ENCODE data around the gene TGFB1I1. TPM values are rescaled to one million over a fixed set of nuclear protein-coding genes. Genes with fewer than 3 reads are reported as not detected.

TGFB1I1 gene
- total and polyA plus RNA-seq, 2 of the 13 experiments (the other 11 are each of a cell fraction or from before 2014, with no cell fraction given) = 0.80 to 2.9 TPM

DNA sequence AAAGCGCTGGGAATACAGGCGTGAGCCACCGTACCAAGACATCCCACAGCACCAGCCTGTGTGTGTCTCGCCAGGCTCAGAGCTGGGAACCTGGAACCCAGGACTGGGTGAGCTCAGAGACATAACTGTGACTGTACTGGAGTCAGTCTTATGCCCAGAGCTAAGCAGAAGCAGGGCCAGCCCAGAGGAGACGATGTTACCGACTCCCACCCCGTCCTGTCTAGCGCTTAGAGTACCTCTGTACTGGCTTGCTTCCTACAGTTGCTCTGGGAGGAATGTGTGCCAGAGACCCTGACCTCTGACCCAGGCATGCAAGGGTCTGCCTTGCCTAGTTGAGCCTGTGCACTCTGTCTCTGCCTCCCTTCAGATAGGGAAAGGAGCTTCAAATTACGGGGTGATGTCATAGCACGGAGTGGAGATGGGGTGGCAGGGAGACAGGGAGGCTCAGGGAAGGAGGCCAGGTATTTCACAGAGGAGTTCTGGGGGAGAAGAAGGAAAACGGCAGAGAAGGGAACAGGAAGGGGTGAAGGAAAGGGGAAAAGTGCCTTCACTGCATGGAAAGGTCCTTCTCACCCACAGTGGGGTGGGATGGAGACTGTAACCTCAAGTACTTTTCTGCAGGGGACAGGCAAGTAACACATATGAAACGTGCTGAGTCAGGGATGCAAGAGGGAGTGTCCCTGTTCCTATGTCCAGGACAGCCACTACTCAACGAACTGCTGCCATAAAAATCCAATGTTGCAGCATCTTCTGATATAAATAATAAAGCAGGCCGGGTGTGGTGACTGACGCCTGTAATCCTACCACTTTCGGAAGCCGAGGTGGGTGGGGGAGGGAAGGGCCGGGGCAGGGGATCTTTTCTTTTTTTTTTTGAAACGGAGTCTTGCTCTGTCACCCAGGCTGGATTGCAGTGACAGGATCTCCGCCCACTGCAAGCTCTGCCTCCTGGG lies 18.4 kb upstream of the TGFB1I1 start (continued):
- TF ChIP-seq, protein P1, sequence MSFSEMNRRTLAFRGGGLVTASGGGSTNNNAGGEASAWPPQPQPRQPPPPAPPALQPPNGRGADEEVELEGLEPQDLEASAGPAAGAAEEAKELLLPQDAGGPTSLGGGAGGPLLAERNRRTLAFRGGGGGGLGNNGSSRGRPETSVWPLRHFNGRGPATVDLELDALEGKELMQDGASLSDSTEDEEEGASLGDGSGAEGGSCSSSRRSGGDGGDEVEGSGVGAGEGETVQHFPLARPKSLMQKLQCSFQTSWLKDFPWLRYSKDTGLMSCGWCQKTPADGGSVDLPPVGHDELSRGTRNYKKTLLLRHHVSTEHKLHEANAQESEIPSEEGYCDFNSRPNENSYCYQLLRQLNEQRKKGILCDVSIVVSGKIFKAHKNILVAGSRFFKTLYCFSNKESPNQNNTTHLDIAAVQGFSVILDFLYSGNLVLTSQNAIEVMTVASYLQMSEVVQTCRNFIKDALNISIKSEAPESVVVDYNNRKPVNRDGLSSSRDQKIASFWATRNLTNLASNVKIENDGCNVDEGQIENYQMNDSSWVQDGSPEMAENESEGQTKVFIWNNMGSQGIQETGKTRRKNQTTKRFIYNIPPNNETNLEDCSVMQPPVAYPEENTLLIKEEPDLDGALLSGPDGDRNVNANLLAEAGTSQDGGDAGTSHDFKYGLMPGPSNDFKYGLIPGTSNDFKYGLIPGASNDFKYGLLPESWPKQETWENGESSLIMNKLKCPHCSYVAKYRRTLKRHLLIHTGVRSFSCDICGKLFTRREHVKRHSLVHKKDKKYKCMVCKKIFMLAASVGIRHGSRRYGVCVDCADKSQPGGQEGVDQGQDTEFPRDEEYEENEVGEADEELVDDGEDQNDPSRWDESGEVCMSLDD (CRISPR knock-in tag; IDR thresholded peaks at IDR 0.05; ENCODE audit: borderline replicate concordance) = 0 out of 2 replicates have a peak, but pooled peaks have one; percentile 65
- peak; percentile 39; the same call in 1 of the 2 replicates for TF ChIP-seq HOXA3 (CRISPR knock-in tag; IDR thresholded peaks at IDR 0.05)
- 0 out of 2 replicates have a peak, but pooled peaks have one; percentile 53 for TF ChIP-seq CCDC6 (CRISPR knock-in tag; IDR thresholded peaks at IDR 0.05)
- no peak for TF ChIP-seq GMEB2 (CRISPR knock-in tag; IDR thresholded peaks at IDR 0.05; ENCODE audit: low read depth)
- no peak for TF ChIP-seq SMYD3 (CRISPR knock-in tag; IDR thresholded peaks at IDR 0.05)
- peak; percentile 92; the same call in 1 of the 2 replicates for TF ChIP-seq ZNF598 (CRISPR knock-in tag; IDR thresholded peaks at IDR 0.05; ENCODE audit: borderline replicate concordance)
- TF ChIP-seq REPIN1 (CRISPR knock-in tag; IDR thresholded peaks at IDR 0.05; ENCODE audit: borderline replicate concordance, low read depth) = 0 out of 2 replicates have a peak, but pooled peaks have one; percentile 56
- TF ChIP-seq JUN (CRISPR knock-in tag; IDR thresholded peaks at IDR 0.05) = 0 out of 2 replicates have a peak, but pooled peaks have one; percentile 24
- no peak for TF ChIP-seq NFE2L1 (CRISPR knock-in tag; IDR thresholded peaks at IDR 0.05; ENCODE audit: borderline replicate concordance)
- no peak for TF ChIP-seq ASH2L (IDR thresholded peaks at IDR 0.05; ENCODE audit: insufficient read length, low read depth, low read length)
- 0 out of 2 replicates have a peak, but pooled peaks have one; percentile 21 for TF ChIP-seq ZFX (CRISPR knock-in tag; IDR thresholded peaks at IDR 0.05; ENCODE audit: low read depth)
- TF ChIP-seq TBX2 (CRISPR knock-in tag; IDR thresholded peaks at IDR 0.05; ENCODE audit: borderline replicate concordance) = no peak
- no peak for TF ChIP-seq ZNF180 (CRISPR knock-in tag; IDR thresholded peaks at IDR 0.05; ENCODE audit: borderline replicate concordance, low read depth)
- TF ChIP-seq ZFY (CRISPR knock-in tag; IDR thresholded peaks at IDR 0.05) = no peak; the same call in 1 of the 2 replicates
- no peak for TF ChIP-seq NBN (conservative IDR thresholded peaks at IDR 0.05)
- TF ChIP-seq SALL1 (CRISPR knock-in tag; IDR thresholded peaks at IDR 0.05) = peak; percentile 77
- TF ChIP-seq, protein P2, sequence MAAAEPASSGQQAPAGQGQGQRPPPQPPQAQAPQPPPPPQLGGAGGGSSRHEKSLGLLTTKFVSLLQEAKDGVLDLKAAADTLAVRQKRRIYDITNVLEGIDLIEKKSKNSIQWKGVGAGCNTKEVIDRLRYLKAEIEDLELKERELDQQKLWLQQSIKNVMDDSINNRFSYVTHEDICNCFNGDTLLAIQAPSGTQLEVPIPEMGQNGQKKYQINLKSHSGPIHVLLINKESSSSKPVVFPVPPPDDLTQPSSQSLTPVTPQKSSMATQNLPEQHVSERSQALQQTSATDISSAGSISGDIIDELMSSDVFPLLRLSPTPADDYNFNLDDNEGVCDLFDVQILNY (CRISPR knock-in tag; conservative IDR thresholded peaks at IDR 0.05) = no peak
- no peak for TF ChIP-seq LCORL (IDR thresholded peaks at IDR 0.05)
- TF ChIP-seq LCORL (CRISPR knock-in tag; IDR thresholded peaks at IDR 0.05) = peak; percentile 65; the same call in 1 of the 2 replicates
- TF ChIP-seq, protein P3, sequence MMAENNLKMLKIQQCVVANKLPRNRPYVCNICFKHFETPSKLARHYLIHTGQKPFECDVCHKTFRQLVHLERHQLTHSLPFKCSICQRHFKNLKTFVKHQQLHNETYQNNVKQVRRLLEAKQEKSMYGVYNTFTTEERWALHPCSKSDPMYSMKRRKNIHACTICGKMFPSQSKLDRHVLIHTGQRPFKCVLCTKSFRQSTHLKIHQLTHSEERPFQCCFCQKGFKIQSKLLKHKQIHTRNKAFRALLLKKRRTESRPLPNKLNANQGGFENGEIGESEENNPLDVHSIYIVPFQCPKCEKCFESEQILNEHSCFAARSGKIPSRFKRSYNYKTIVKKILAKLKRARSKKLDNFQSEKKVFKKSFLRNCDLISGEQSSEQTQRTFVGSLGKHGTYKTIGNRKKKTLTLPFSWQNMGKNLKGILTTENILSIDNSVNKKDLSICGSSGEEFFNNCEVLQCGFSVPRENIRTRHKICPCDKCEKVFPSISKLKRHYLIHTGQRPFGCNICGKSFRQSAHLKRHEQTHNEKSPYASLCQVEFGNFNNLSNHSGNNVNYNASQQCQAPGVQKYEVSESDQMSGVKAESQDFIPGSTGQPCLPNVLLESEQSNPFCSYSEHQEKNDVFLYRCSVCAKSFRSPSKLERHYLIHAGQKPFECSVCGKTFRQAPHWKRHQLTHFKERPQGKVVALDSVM (CRISPR knock-in tag; IDR thresholded peaks at IDR 0.05) = peak; percentile 97
- no peak for TF ChIP-seq SYNCRIP (IDR thresholded peaks at IDR 0.05; ENCODE audit: insufficient read depth, low read depth, low read length)
